ENCODE data around the gene CLCA1.

DNA sequence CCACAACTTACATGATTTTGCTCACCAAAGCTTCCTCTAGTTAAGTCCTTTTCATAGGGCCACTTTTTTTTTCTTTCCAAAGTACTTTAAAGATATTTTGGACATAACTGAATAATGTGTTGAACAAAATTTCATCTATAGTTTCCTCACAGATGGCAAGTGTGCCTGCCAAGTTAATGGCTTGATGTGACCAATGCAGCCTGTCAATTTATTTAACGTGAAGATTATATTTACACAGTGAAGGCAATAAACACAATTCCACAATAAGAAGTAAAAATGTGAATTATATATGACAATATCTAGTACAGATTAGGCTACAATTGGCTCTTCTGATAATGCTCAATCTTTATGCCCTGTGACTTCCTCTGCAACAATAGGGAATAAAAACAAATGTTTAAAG is 26.7 kb upstream of the CLCA1 start:
- TF ChIP-seq, protein P1, sequence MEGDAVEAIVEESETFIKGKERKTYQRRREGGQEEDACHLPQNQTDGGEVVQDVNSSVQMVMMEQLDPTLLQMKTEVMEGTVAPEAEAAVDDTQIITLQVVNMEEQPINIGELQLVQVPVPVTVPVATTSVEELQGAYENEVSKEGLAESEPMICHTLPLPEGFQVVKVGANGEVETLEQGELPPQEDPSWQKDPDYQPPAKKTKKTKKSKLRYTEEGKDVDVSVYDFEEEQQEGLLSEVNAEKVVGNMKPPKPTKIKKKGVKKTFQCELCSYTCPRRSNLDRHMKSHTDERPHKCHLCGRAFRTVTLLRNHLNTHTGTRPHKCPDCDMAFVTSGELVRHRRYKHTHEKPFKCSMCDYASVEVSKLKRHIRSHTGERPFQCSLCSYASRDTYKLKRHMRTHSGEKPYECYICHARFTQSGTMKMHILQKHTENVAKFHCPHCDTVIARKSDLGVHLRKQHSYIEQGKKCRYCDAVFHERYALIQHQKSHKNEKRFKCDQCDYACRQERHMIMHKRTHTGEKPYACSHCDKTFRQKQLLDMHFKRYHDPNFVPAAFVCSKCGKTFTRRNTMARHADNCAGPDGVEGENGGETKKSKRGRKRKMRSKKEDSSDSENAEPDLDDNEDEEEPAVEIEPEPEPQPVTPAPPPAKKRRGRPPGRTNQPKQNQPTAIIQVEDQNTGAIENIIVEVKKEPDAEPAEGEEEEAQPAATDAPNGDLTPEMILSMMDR (IDR thresholded peaks at IDR 0.05): no peak
- TF ChIP-seq EZH2phosphoT487 (IDR thresholded peaks at IDR 0.05) (no peak), EZH2 (IDR thresholded peaks at IDR 0.05) (no peak)
